GM12872 (cell line): ENCODE results near the gene ARHGAP22.

Experiments
- CTCF ChIP-seq: IDR thresholded peaks from 3 replicates; pipeline ENCODE4 v1.5.1; 2011; ENCODE audit warnings: low read depth, mild to moderate bottlenecking, low read length, moderate library complexity; ENCODE audit not compliant: insufficient read depth

ARHGAP22 gene

GRCh38 chr10:48456361-48456804, 148.5 kb downstream of the ARHGAP22 start:
- TF ChIP-seq CTCF: no peak

- TF ChIP-seq CTCF: no peak
These were observed 149.3 kb downstream of the ARHGAP22 start for GRCh38 chr10:48455392-48456151.

GRCh38 chr10:48455055-48455391, 149.8 kb downstream of the ARHGAP22 start:
- TF ChIP-seq CTCF: no peak

- no peak for TF ChIP-seq CTCF
These were observed 150.4 kb downstream of the ARHGAP22 start for GRCh38 chr10:48454302-48455054.

GRCh38 chr10:48453451-48454301, 151.2 kb downstream of the ARHGAP22 start:
- TF ChIP-seq CTCF: no peak

- TF ChIP-seq CTCF: no peak
These were observed 151.9 kb downstream of the ARHGAP22 start for GRCh38 chr10:48452879-48453412.
